Loucy (cell line): ENCODE data around the gene MGLL.

ENCODE experiments used
- H2AFZ ChIP-seq: fragments of 200-600 bp; sonication (generic); 2 replicates; pipeline ENCODE4 v1.6.0; 2016; ENCODE audit warnings: antibody characterized with exemption, mild to moderate bottlenecking, low read length, moderate library complexity
- H3F3A ChIP-seq: fragments of 200-600 bp; 2 replicates; pipeline ENCODE4 v1.6.0; 2016; ENCODE audit warnings: antibody characterized with exemption, low read depth, mild to moderate bottlenecking
- H3K27me3 ChIP-seq: fragments of 200-600 bp; sonication (generic); 2 replicates; pipeline ENCODE4 v1.6.1; 2014; ENCODE audit warnings: low read length, mild to moderate bottlenecking; ENCODE audit not compliant: insufficient read depth, poor library complexity, severe bottlenecking
- H3K36me3 ChIP-seq: fragments of 200-600 bp; sonication (generic); 2 replicates; pipeline ENCODE4 v1.6.1; 2016; ENCODE audit warnings: low read length; ENCODE audit not compliant: insufficient read depth
- H3K4me1 ChIP-seq: fragments of 200-600 bp; sonication (generic); 2 replicates; pipeline ENCODE4 v1.5.1; 2014; ENCODE audit warnings: low read length, mild to moderate bottlenecking; ENCODE audit not compliant: insufficient read depth, poor library complexity, severe bottlenecking
- H3K4me2 ChIP-seq: fragments of 200-600 bp; sonication (generic); 2 replicates; pipeline ENCODE4 v1.6.0; 2014; ENCODE audit warnings: antibody characterized with exemption, low read length, low read depth, mild to moderate bottlenecking; ENCODE audit not compliant: poor library complexity, severe bottlenecking
- H3K4me3 ChIP-seq: fragments of 200-600 bp; sonication (generic); 2 replicates; pipeline ENCODE4 v1.5.1; 2014; ENCODE audit warnings: low read length, mild to moderate bottlenecking, mixed read lengths; ENCODE audit not compliant: poor library complexity, severe bottlenecking
- H3K79me2 ChIP-seq: fragments of 200-600 bp; sonication (generic); 2 replicates; pipeline ENCODE4 v1.6.1; 2014; ENCODE audit warnings: low read length; ENCODE audit not compliant: insufficient read depth
- H3K9ac ChIP-seq: fragments of 200-600 bp; sonication (generic); 2 replicates; pipeline ENCODE4 v1.6.0; 2014; ENCODE audit warnings: mild to moderate bottlenecking, low read depth, low read length, moderate library complexity; ENCODE audit not compliant: poor library complexity, severe bottlenecking
- H3K9me2 ChIP-seq: fragments of 200-600 bp; sonication (generic); replicated peaks from 2 replicates; pipeline ENCODE4 v1.6.1; 2016; ENCODE audit warnings: low read depth, low read length, mixed read lengths
- H3K9me3 ChIP-seq: fragments of 200-600 bp; sonication (generic); 2 replicates; pipeline ENCODE4 v1.6.1; 2014; ENCODE audit warnings: mild to moderate bottlenecking, antibody characterized with exemption, low read length, low read depth; ENCODE audit not compliant: insufficient read depth
- H4K20me1 ChIP-seq: fragments of 200-600 bp; sonication (generic); 2 replicates; pipeline ENCODE4 v1.6.0; 2014; ENCODE audit warnings: antibody characterized with exemption, low read length, mild to moderate bottlenecking; ENCODE audit not compliant: insufficient read depth, poor library complexity, severe bottlenecking
- CTCF ChIP-seq: fragments of 200-600 bp; sonication (generic); conservative IDR thresholded peaks from 2 replicates; pipeline ENCODE4 v1.5.1; 2014; ENCODE audit warnings: mild to moderate bottlenecking, antibody characterized with exemption, low read length
- EZH2phosphoT487 ChIP-seq: fragments of 200-600 bp; IDR thresholded peaks from 2 replicates; pipeline ENCODE4 v1.6.1; 2018; ENCODE audit warnings: antibody characterized with exemption, mild to moderate bottlenecking, moderate library complexity, borderline replicate concordance

Gene MGLL

GRCh38 chr3:127722091-127722784 lies 100.1 kb downstream of the MGLL start:
- Histone ChIP-seq H3K4me3 (no peak overlapping the region), H3K27me3 (no peaks in the 10 kb centered on the region)

GRCh38 chr3:127720985-127721935 lies 101.1 kb downstream of the MGLL start:
- H2AFZ ChIP-seq, result no peak overlapping the region

More at GRCh38 chr3:127722091-127722784, 100.1 kb downstream of the MGLL start:
- Histone ChIP-seq H3F3A (no peaks in the 10 kb centered on the region), H3K4me2 (no peak overlapping the region), H3K9me2 (no peaks in the 10 kb centered on the region), H3K79me2 (0 out of 2 replicates have a peak, but pooled peaks cover 5% of the 10 kb centered on the region), H3K9me3 (no peaks in the 10 kb centered on the region), H3K36me3 (peaks cover 70% of the 10 kb centered on the region), H3K4me1 (no peaks in the 10 kb centered on the region), H4K20me1 (no peaks in the 10 kb centered on the region), H3K9ac (no peak overlapping the region), H2AFZ (no peak overlapping the region)
- TF ChIP-seq EZH2phosphoT487 (no peak), CTCF (no peak)

More at GRCh38 chr3:127720985-127721935, 101.1 kb downstream of the MGLL start:
- Histone ChIP-seq H3K36me3 (peaks cover 75% of the 10 kb centered on the region), H3K79me2 (0 out of 2 replicates have a peak, but pooled peaks cover 5% of the 10 kb centered on the region), H4K20me1 (no peaks in the 10 kb centered on the region), H3K4me2 (no peak overlapping the region), H3K4me1 (no peaks in the 10 kb centered on the region), H3K9me2 (no peaks in the 10 kb centered on the region), H3K9ac (no peak overlapping the region), H3K27me3 (no peaks in the 10 kb centered on the region), H3F3A (no peaks in the 10 kb centered on the region), H3K9me3 (no peaks in the 10 kb centered on the region), H3K4me3 (no peak overlapping the region)
- TF ChIP-seq CTCF (no peak), EZH2phosphoT487 (no peak)
